Measurements from ENCODE around the gene CADM2. TPM values are rescaled to one million over a fixed set of nuclear protein-coding genes. Genes with fewer than 3 reads are reported as not detected.

CADM2 gene
- 7.1 TPM for total RNA-seq

DNA sequence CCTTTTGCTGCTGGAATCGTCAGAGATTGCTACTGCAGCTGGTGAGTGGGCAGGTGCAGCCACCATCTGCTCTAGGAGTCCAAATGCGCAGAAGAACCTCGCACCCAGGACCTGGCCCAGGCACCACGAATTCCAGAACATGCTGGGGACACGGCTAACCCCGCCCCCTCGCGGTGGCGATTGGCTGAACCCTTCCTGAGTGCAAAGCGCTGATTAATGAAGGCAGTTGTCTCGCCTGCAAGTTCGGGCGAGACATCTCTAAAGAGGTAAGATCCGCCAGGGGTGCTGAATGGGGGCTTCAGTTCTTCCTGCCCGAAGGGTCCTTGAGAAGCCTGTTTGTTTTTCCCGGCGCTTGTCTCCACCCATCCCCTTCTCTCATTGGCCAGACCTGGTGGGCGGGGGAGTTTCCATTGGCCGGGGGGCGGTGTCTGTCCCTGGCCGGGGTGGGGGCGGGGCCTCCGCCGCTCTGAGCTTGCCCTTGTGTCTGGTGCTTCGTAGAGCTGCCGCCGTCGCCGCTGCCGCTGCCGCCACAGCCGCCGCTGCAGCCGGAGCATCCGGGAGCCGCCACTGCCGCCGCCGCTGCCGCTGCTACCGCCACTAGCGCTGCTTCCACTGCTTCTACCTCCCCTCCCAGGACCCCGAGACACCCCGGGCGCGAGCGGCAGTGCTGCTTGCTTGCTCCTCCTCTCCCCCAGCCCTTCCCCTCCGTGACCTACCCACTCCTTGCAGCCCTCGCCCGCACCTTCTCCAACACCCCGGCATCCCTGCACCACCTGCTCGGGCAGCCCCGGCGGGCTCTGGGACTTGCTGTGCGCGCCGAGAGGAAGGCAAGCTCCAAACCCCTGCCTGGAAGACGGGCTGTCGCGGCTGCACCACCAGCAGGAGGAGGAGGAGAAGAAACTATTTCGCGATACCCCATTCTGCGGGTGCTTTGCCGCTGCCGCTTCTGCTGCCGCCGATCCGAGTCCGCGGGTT, at the start of gene CADM2:
Gene CADM2 (plus strand): TSS at position 495 of the 975 bp plus-strand sequence.

Small RNAs within 50 kb of the gene (small RNA-seq; reads per million reads assigned to genes)
- not detected for gene MIR5688 (ENCODE audit: low replicate concordance)

All from metanephros (tissue), 2 donors.